Astrocyte (in vitro differentiated cells and primary cell): ENCODE measurements around the gene C9orf40.

Experiments
- EZH2 ChIP-seq: IDR thresholded peaks from 2 replicates; pipeline ENCODE4 v1.6.1; 2012; ENCODE audit warnings: mild to moderate bottlenecking, low read length, inconsistent platforms; ENCODE audit not compliant: insufficient read depth
- TF ChIP-seq, protein P1 (sequence below): IDR thresholded peaks from 2 replicates; pipeline ENCODE4 v1.5.1; 2011; ENCODE audit warnings: low read depth, mild to moderate bottlenecking, inconsistent platforms, low read length, moderate library complexity; ENCODE audit not compliant: insufficient read depth

DNA sequence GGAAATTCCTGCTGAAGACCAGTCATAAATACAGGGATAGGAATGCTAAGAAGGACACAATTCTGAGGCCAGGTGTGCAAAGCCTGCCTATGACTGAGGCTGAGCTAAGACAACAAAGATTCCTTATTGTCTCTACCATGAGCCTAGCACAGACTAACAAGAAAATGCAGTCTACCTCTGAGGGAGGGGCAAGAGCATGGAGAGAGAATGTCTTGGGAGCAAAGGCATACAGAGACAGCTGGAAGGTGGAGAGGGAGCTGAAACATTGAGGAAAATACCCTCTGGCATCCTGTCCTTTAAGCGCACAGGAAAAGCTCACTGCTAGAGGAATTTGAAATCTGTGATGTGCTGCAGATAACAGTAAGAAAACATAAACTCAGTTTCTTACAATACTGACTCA is 8.8 kb upstream of the C9orf40 start:
- TF ChIP-seq, protein P1, sequence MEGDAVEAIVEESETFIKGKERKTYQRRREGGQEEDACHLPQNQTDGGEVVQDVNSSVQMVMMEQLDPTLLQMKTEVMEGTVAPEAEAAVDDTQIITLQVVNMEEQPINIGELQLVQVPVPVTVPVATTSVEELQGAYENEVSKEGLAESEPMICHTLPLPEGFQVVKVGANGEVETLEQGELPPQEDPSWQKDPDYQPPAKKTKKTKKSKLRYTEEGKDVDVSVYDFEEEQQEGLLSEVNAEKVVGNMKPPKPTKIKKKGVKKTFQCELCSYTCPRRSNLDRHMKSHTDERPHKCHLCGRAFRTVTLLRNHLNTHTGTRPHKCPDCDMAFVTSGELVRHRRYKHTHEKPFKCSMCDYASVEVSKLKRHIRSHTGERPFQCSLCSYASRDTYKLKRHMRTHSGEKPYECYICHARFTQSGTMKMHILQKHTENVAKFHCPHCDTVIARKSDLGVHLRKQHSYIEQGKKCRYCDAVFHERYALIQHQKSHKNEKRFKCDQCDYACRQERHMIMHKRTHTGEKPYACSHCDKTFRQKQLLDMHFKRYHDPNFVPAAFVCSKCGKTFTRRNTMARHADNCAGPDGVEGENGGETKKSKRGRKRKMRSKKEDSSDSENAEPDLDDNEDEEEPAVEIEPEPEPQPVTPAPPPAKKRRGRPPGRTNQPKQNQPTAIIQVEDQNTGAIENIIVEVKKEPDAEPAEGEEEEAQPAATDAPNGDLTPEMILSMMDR, result no peak
- TF ChIP-seq EZH2, result no peak
